ENCODE results near the gene GCG. TPM values are rescaled to one million over a fixed set of nuclear protein-coding genes. Genes with fewer than 3 reads are reported as not detected.

The GCG gene
- total RNA-seq, 1 donor from 2014 or later = not detected

DNA sequence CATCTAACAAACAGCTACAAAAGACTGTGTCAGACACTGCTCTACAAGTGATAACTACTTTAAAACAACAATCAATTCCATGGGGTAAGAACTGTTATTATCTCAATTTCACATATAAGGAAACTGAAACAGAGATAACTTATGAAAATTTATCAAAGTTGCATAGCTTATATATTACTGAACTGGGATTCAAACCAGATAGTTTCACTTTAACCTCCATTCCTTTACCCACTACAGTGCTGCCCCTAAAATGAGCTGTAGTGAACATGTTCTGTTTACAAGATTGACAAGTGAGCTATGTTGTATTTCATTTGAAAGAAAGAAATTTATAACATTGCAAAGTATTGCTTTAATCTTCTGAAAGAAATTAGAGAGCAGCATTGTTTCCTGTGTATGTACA, 14.1 kb upstream of the GCG start:
- H3K4me1 ChIP-seq = no peaks in the 10 kb centered on the region
- no peak overlapping the region for H3K27ac ChIP-seq
- TF ChIP-seq, protein P1, sequence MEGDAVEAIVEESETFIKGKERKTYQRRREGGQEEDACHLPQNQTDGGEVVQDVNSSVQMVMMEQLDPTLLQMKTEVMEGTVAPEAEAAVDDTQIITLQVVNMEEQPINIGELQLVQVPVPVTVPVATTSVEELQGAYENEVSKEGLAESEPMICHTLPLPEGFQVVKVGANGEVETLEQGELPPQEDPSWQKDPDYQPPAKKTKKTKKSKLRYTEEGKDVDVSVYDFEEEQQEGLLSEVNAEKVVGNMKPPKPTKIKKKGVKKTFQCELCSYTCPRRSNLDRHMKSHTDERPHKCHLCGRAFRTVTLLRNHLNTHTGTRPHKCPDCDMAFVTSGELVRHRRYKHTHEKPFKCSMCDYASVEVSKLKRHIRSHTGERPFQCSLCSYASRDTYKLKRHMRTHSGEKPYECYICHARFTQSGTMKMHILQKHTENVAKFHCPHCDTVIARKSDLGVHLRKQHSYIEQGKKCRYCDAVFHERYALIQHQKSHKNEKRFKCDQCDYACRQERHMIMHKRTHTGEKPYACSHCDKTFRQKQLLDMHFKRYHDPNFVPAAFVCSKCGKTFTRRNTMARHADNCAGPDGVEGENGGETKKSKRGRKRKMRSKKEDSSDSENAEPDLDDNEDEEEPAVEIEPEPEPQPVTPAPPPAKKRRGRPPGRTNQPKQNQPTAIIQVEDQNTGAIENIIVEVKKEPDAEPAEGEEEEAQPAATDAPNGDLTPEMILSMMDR (IDR thresholded peaks at IDR 0.05) = no peak
- H3K9me3 ChIP-seq = no peaks in the 10 kb centered on the region
- H3K4me3 ChIP-seq = no peak overlapping the region
- H3K27me3 ChIP-seq = no peaks in the 10 kb centered on the region
- intact Hi-C loops (cut with DNase I) = no loop called here
- H3K36me3 ChIP-seq = no peaks in the 10 kb centered on the region
- DNase-seq (ENCODE audit: low spot score in 2 of 2) = no peak

DNA sequence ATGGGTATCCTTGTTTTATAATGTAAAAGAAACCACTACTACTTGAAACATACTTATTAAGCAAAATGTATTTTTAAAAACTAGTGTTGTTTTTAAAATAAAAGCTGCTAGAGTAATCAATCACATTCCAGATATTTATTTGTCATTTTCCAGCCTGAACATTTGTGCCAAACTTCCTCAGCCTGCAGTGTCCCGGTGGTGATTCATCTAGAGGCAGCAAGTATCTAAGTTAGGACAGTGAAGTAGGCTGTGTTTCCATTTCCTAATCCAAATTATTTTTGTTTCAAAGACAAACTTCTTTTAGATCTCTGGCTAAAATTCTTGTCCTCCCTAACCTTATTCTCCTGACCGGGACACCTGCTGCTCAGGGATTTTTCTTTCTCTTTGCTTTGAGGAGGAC, 12.8 kb upstream of the GCG start:
- H3K27ac ChIP-seq = no peak overlapping the region
- intact Hi-C loops (cut with DNase I) = no loop called here
- no peaks in the 10 kb centered on the region for H3K27me3 ChIP-seq
- no peak for DNase-seq (ENCODE audit: low spot score in 2 of 2)
- no peaks in the 10 kb centered on the region for H3K4me1 ChIP-seq
- no peaks in the 10 kb centered on the region for H3K36me3 ChIP-seq
- H3K4me3 ChIP-seq = no peak overlapping the region
- TF ChIP-seq, protein P1 (IDR thresholded peaks at IDR 0.05) = no peak
- H3K9me3 ChIP-seq = no peaks in the 10 kb centered on the region

DNA sequence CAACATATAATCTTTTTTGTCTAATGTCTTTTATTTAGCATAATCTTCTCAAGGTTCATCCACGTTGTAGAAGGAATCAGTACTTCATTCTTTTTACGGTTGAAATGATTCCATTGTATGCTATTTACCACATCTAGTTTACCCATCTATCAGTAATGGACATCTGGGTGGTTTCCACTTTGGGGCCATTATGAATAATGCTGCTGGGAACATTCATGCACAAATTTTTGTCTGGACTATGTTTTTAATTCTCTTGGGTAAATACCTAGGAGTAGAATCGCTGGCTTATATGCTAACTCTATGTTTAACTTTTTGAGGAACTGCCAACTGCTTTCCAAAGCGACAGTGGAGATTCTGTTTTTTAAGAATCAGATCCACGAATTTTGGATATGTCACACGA, 7.4 kb upstream of the GCG start:
- TF ChIP-seq, protein P1 (IDR thresholded peaks at IDR 0.05) = no peak
- Histone ChIP-seq H3K36me3 (no peaks in the 10 kb centered on the region), H3K4me1 (no peaks in the 10 kb centered on the region), H3K27me3 (no peaks in the 10 kb centered on the region), H3K9me3 (no peaks in the 10 kb centered on the region), H3K27ac (no peak overlapping the region), H3K4me3 (no peak overlapping the region)
- intact Hi-C loops (cut with DNase I) = no loop called here
- DNase-seq (ENCODE audit: low spot score in 2 of 2) = no peak

DNA sequence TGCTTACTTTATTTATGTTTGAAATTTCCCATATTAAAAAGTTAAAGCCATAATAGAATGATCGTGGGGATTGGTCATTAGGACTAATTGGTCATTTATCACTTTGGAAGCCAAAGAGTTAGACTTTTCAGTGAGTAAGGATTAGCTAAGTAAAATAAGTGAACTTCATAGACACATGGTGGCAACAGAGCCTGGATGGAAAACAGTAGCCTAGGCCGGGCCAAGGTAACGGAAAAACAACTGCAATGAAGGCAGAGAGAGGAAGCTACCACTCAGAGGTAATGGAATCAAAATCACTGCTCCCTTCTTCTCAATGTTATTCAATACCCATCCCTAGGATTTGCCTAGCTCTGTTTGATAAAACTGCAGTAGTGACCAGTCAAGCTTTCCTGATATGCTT, 4.1 kb upstream of the GCG start:
- Histone ChIP-seq H3K9me3 (no peaks in the 10 kb centered on the region), H3K27me3 (no peaks in the 10 kb centered on the region), H3K27ac (no peak overlapping the region), H3K4me1 (no peaks in the 10 kb centered on the region), H3K36me3 (no peaks in the 10 kb centered on the region), H3K4me3 (no peak overlapping the region)
- TF ChIP-seq, protein P1 (IDR thresholded peaks at IDR 0.05) = no peak
- no peak for DNase-seq (ENCODE audit: low spot score in 2 of 2)
- intact Hi-C loops (cut with DNase I) = no loop called here

GRCh38 chr2:162155093-162155492, 3.0 kb upstream of the GCG start:
- intact Hi-C loops (cut with DNase I) = no loop called here
- no peak overlapping the region for H3K27ac ChIP-seq

More at GRCh38 chr2:162155093-162155492, 3.0 kb upstream of the GCG start:
- Histone ChIP-seq H3K4me1 (no peaks in the 10 kb centered on the region), H3K9me3 (no peaks in the 10 kb centered on the region), H3K36me3 (no peaks in the 10 kb centered on the region), H3K4me3 (no peak overlapping the region), H3K27me3 (no peaks in the 10 kb centered on the region)
- no peak for DNase-seq (ENCODE audit: low spot score in 2 of 2)
- TF ChIP-seq, protein P1 (IDR thresholded peaks at IDR 0.05) = no peak
